B cell (primary cell): ENCODE measurements around the gene OTOP2.

Experiments used
- CTCF ChIP-seq: fragments of 200-600 bp; IDR thresholded peaks from one replicate; pipeline ENCODE4 v1.8.0; 2022; ENCODE audit warnings: antibody characterized with exemption, mild to moderate bottlenecking
- EZH2 ChIP-seq: IDR thresholded peaks from 2 replicates; pipeline ENCODE4 v1.6.1; 2012; ENCODE audit warnings: borderline replicate concordance, low read depth, mild to moderate bottlenecking, moderate library complexity, low read length; ENCODE audit not compliant: insufficient read depth, poor library complexity, severe bottlenecking

GRCh38 chr17:74903034-74903433, 21.0 kb upstream of the OTOP2 start:
- TF ChIP-seq CTCF, result no peak
- TF ChIP-seq EZH2, result no peak
